Ovary (tissue), 3 donors: ENCODE results near the gene CASP4.

Experiments used
- EP300 ChIP-seq: sonication (generic); formaldehyde crosslinking; IDR thresholded peaks from one replicate; pipeline ENCODE4 v1.6.1; 2017; ENCODE audit warnings: antibody characterized with exemption
- POLR2A ChIP-seq: fragments of 450-650 bp; IDR thresholded peaks from one replicate; pipeline ENCODE4 v1.6.1; 2017; ENCODE audit warnings: antibody characterized with exemption, mild to moderate bottlenecking, moderate library complexity
- TF ChIP-seq, protein P1 (sequence below), 3 donors: fragments of 450-650 bp in 2 of 3; fragments of 200-600 bp in 1 of 3; IDR thresholded peaks; one replicate each; pipeline versions ENCODE4 v1.5.1 to v1.8.0; 2016 to 2022; ENCODE audit warnings: antibody characterized with exemption in 3 of 3, mild to moderate bottlenecking in 1 of 3
- donor health status: DM: no; HTN: no; CAD: no.

GRCh38 chr11:104918113-104918824 is 50.1 kb downstream of the CASP4 start:
- TF ChIP-seq, protein P1, sequence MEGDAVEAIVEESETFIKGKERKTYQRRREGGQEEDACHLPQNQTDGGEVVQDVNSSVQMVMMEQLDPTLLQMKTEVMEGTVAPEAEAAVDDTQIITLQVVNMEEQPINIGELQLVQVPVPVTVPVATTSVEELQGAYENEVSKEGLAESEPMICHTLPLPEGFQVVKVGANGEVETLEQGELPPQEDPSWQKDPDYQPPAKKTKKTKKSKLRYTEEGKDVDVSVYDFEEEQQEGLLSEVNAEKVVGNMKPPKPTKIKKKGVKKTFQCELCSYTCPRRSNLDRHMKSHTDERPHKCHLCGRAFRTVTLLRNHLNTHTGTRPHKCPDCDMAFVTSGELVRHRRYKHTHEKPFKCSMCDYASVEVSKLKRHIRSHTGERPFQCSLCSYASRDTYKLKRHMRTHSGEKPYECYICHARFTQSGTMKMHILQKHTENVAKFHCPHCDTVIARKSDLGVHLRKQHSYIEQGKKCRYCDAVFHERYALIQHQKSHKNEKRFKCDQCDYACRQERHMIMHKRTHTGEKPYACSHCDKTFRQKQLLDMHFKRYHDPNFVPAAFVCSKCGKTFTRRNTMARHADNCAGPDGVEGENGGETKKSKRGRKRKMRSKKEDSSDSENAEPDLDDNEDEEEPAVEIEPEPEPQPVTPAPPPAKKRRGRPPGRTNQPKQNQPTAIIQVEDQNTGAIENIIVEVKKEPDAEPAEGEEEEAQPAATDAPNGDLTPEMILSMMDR (IDR thresholded peaks at IDR 0.05), result no peak
- TF ChIP-seq POLR2A (no peak), EP300 (no peak)
